HG03342 (cell line): Measurements from ENCODE around the gene ZNF343.
"Not testable (repeated sequence)": the region's sequence is repeated elsewhere in the genome, so short reads cannot be mapped to it uniquely, and the experiment has no call there.

ENCODE experiments used
- ATAC-seq: cut with Tn5 transposase; IDR thresholded peaks from one replicate; pipeline ENCODE4 v1.9.1; 2021; ENCODE audit warnings: mild to moderate bottlenecking, moderate library complexity; ENCODE audit not compliant: unreplicated experiment

The ZNF343 gene

DNA sequence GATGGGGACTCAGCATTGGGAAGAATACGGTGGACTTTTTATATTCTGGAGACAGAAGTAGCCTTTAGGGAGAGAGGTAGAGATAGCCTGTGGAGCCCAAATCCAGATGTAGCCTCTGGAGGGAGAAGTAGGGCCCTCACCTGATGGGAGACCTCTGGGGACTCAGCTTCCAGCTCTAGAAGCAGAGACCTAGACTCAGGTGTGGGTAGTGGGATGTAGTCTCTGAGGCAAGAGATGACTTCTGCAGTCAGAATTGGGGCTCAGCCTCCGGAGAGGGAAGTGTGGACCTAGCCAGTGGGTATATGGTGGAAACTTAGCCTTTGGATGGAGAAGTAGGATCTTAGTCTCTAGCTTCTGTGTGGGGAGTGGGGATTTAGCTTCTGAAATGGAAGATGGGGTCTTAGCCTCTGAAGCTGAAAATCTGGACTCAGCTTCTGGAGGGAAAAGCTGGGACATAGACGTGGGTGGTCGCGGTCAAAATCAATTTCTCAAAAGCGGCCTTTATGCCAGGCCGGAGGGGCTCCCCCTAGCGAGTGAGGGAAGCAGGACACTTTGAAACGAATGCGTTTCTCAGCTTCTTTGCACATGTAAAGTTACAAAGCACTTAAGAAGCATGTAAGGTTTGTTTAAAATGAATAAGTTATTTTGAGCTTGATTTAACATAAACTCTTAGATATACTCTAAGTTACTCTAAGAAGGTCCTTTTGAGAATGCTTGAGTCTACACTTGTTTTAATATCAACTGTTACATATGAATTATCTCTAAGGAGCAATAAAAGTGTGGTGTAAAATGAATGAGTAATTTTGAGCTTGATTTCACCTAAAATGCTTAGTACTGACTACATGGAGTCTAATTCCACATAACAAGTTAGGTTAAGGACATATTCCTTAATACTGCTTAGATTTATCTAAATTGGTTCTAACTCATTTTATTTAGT, 12.9 kb upstream of the ZNF343 start:
- ATAC-seq = no peak

DNA sequence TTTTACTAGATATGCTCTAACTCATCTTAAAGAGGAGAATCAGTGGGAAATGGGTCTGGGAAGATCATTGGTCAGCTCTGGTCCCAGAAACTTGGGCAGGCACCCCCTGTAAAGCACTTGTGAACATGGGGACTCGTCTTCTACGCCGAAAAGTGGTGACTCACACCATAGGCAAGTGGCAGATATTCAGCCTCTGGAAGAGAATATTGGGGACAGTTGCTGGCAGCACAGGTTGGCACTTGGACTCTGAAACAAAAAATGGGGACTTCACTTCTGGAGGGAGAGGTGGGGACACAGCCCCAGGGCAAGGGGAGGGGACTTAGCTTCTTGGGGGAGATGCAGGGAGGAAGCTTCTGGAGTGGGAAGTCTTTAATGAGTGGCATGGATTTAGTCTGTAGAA, 11.9 kb upstream of the ZNF343 start:
- no peak for ATAC-seq

DNA sequence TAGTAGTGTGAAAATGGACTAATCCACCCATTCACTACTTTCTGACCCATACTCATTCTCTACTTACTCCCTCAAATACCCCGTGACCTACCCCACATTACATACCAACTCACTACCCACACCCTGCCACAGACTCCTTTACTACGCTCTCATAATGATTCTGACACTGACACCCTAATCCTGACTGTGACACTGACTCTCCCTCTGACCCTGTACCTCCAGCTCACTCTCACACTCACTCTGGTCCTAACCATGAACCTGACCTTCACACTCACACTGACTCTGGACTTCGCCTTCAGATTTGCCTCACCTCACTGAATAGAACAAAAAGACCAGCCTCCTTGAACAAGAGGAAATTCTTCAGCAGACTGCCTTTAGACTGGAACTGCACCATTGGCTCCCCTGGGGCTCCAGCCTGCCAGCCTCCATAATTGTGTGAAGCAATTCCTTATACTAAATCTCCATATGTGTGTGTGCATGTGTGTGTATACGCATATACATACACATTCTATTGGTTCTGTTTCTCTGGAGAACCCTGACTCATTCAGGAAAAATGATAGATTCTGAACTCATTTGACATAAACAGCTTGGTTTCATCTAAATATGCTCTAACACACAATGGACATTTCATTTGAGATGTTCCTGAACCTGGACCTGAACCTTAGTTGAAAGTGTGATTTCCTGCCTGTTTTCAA, 10.5 kb upstream of the ZNF343 start:
- no peak for ATAC-seq

DNA sequence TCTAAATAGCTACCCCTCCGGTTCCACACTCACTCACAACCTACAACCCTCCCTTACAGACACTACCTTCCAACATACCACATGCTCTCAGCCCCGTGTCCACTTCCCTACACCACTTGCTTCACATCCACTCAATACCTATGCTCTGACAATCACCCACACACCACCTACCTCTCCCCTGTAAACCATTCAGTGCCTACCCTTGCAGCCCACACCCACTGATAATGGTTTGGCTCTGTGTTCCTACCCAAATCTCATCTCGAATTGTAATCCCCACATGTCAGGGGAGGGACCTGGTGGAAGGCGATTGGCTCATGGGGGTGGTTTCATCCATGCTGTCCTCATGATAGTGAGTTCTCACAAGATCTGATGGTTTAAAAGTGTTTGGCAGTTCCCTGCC, 9.8 kb upstream of the ZNF343 start:
- ATAC-seq = no peak

DNA sequence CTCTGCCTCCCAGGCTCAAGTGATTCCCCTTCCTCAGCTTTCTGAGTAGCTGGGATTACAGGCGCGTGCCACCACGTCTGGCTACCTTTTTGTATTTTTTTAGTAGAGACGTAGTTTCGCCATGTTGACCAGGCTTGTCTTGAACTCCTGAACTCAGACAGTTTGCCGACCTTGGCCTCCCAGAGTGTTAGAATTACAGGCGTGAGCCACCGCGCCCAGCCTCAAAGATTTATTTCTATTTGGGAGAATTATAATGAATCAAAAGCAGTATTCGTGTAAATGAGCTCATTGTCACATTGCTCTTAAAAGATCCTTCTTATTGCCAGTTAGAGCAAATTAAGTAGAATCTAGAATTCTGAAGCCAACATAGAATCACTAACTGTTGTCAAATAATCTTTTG, 9.4 kb upstream of the ZNF343 start:
- no peak for ATAC-seq

DNA sequence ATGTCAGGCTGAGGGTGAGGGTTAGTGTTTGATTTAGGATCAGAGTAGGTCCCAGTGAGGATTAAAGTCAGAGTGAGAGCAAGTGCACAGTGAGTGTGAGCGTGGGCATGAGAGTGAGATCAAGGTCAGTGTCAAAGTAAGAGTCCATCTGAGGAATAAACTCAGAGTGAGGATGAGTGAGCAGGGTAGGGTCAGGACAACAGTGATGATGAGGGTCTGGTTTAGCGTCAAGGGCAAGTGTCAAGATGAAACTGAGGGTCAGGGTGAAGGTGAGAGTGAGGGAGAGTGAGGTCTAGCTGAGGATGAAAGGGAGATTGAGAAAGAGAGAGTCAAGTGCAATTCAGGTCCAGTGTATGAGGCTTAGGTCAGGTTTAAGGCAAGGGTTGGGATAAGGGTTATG, 7.7 kb upstream of the ZNF343 start:
- ATAC-seq = no peak

DNA sequence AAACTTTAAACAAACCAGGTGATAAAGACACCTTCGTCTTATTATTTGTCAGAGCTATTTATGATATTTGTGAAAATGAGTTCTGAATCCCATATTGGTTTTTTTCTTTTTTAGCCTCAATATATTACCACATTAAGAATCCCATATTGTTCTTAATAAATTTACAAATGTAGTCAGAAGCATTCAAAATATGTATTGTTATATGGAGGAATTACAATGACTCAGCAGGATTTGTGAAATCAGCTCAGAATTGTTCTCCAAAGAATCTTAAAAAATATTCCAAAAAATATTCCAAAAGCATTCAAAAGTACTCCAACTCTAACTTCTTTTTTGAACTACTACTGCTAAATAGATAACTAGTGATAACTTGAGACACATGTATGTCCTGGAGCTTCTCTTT, 6.5 kb upstream of the ZNF343 start:
- ATAC-seq = no peak

DNA sequence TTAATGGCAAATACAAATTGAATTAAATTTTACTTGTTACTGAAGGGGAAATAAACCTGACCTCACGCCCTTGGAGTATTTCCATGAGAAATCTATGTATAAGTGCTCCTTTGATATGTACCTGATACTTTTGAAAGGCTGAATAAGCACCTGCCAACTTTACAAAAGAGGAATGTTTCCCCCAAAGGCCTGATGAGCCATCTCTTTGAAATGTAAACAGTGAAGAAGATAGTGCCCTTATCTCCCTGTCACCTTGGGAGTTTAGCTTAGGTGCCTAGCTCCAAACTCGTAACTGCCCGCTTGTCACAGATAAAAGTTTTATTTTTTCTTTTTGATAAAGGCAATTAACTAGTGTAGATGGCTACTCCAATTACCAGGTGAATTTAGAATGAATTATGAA, 1.1 kb upstream of the ZNF343 start:
- ATAC-seq = no peak

DNA sequence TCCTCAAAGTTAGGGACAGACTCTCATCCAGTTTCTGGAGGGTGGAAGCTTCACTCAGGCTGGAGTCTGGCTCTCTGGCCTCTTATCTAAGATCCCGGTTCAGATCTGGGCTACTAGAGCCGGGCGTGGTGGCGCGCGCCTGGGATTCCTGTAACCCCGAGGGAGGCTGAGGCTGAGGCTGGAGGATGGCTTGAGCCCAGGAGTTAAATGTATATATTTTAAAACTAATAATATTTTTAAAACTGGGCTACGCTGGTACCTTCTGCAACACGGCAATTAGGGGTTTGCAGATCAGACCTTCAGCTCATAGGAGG, 710 bp upstream of the ZNF343 start:
- ATAC-seq = no peak

DNA sequence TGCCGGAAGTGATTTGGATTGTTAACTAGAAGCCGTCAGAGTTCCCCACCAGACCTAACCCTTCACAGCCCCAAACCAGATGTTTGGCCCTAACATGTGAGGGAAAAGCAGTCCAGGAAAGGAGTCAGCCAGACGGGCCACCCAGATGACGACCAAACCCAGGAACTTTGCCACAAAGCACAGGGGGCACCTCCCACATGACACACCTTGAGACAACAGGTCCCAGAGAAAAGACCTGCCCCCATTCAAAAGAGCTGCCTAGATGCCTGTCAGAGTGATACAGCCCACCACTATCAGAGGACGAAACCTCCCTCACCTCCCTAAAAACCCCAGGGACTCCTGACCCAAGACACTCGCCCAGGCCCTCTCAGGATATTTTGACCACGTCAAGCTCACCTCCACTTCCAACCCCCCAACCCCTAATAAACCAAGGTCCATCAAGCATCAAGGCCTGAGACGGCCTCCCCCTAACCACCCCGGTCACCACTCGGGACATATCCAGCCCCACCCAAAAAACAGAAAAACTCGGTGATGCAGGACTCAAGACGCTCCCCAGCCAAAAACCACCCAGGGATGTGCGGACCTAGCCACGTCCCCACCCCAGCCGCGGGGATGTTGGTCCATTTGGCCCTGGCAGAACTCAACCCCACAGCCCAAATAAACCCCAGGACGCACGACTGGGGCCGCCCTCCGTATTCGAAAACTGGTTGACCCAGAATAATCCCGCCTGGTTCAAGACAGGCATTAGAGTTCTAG, 662 bp downstream of the ZNF343 start:
- ATAC-seq = peak; percentile 11

DNA sequence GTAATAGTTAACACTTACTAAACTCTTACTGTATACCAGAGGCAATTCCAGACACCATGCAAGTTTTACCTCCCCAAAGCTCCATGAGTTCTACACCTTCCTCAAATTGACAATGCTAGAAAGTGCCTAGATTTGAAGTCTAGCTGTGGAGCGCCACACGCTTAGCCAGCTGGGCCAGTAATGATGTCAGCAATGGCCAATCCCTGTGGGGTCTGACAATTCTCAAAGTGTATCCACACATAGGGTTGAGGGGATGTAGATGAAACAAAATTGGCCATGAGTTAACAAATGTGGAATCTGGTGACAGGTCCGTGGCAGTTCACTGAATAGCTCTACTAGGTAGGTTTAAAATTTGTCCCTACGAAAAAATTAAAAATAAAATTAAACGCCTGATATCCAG, 1.3 kb downstream of the ZNF343 start:
- ATAC-seq = no peak

DNA sequence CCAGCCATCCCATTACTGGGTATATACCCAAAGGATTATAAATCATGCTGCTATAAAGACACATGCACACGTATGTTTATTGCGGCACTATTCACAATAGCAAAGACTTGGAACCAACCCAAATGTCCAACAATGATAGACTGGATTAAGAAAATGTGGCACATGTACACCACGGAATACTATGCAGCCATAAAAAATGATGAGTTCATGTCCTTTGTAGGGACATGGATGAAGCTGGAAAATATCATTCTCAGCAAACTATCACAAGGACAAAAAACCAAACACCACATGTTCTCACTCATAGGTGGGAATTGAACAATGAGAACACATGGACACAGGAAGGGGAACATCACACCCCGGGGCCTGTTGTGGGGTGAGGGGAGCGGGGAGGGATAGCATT, 2.3 kb downstream of the ZNF343 start:
- ATAC-seq = not testable (repeated sequence)

DNA sequence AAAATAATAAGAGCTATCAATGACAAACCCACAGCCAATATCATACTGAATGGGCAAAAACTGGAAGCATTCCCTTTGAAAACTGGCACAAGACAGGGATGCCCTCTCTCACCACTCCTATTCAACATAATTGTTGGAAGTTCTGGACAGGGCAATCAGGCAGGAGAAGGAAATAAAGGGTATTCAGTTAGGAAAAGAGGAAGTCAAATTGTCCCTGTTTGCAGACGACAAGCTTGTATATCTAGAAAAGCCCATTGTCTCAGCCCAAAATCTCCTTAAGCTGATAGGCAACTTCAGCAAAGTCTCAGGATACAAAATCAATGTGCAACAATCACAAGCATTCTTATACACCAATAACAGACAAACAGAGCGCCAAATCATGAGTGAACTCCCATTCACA, 3.9 kb downstream of the ZNF343 start:
- ATAC-seq = not testable (repeated sequence)

DNA sequence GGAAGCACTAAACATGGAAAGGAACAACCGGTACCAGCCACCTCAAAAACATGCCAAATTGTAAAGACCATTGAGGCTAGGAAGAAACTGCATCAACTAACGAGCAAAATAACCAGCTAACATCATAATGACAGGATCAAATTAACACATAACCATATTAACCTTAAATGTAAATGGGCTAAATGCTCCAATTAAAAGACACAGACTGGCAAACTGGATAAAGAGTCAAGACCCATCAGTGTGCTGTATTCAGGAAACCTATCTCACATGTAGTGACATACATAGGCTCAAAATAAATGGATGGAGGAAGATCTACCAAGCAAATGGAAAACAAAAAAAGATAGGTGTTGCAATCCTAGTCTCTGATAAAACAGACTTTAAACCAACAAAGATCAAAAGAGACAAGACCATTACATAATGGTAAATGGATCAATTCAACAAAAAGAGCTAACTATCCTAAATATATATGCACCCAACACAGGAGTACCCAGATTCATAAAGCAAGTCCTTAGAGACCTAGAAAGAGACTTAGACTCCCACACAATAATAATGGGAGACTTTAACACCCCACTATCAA, 5.8 kb downstream of the ZNF343 start:
- not testable (repeated sequence) for ATAC-seq

DNA sequence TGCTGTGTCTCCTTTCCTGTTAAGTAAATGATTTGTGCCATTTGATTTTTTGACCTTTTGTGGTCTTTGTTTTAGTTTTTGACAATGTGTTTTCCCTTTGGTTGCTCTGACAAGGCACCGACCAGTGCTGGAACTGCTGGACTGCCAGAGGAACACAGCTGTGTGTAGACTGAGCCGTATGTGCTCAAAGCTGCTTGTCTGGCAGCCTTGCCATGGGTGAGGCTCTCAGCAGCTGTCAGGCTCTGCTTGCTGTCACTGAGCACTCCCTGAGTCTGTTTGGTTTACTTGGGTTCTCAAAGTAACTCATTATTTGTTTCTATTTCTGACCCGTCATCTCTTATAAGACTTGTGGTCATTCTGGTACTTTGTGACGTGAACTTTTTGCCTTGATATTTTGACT, 23.1 kb downstream of the ZNF343 start:
- no peak for ATAC-seq

DNA sequence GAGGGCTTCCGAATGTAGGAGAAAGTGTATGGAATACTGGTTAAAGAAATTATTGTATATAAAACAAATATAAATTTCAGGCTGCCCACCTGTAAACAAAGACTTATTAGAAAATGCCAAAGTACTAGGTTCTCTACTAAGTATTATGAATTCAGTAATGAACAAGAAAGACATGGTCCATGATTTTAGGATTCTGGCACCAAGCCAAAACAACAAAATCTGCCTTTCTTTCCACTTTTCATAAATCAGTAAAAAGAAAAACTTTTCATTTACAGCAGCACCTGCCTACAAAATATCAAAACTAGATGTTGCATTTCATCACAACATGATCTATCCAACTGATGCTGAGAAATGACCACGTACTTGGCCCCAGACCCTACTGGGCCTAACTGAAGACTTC, 23.6 kb downstream of the ZNF343 start:
- no peak for ATAC-seq

DNA sequence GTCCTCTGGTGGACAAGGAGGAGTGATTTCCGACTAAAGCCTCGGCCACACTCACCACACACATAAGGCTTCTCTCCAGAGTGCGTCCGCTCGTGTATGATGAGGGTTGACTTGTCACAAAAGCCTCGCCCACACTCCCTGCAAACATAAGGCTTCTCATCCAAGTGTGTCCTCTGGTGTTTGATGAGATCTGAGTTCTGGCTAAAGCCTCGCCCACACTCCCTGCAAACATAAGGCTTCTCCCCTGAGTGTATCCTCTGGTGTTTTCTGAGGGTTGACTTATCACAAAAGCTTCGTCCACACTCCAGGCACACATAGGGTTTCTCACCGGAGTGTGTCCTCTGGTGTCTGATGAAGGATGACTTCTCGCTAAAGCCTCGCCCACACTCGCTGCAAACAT, 25.2 kb downstream of the ZNF343 start:
- no peak for ATAC-seq

DNA sequence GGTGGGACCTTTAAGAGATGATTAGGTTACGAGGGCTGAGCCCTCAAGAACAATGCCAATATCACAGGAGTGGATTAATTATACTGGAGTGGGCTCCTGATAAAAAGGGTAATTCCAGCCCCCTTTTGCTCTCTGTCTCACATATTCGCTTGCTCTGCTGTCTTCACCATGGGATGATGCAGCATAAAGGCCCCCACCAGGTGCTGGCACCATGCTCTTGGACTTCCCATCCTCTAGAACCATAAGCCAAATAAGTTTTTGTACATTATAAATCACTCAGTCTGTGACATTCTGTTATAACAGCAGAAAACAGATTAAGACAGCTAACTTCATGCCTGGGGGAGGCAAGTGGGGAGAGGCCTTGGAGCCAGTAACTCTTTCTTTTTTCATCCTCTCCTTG, 28.3 kb downstream of the ZNF343 start:
- ATAC-seq = no peak

DNA sequence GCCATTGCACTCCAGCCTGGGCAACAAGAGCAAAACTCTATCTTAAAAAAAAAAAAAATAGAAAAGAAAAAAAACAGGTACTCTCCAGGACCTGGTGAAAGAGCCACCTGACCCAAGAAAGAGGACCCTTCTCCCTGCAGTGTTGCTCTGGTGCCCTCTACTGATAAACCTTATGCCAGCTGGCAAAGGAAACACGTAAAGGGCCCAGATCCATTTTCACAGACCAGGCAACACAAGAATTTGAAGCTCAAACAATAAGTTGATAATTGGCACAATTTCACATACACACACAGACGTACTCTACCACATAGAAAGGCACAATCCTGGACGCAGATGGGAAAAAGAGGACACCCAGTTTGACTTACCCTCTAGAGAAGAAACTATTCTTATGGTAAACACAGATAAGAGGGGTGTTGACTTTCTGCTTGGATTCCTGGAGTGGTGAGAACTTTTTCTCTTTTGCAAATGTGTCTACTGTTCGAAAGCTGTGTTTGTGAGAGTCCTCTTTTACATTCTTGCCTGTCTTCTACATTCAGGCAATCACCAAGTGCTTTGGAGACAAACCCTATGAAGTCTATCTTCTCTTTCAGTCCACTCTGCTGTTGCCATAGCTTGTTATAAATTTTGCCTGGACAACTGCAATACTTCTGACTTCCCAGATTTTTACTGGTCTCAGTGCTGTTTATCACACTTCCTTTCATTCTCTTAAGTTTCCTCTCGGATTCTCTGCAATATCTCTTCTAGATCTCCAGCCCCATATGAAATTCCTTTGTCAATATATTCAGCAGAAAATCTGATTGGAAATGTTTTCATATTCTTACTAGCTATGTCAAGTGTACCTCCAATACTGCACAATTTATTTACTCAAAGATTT, 31.7 kb downstream of the ZNF343 start:
- ATAC-seq = no peak
